ENCODE measurements around the gene THRA.
"Not testable (repeated sequence)": the region's sequence is repeated elsewhere in the genome, so short reads cannot be mapped to it uniquely, and the experiment has no call there.

Gene THRA

GRCh38 chr17:40134184-40134583 is 71.4 kb downstream of the THRA start:
- no peak for TF ChIP-seq CTCF (IDR thresholded peaks at IDR 0.05; ENCODE audit: insufficient read depth, low read depth, low read length, missing control alignments)
- no peak for DNase-seq (ENCODE audit: low read depth)
- no peak overlapping the region for H3K4me3 ChIP-seq (ENCODE audit: low read length)

GRCh38 chr17:40135817-40136216 is 73.1 kb downstream of the THRA start:
- H3K4me3 ChIP-seq (ENCODE audit: low read length), result no peak overlapping the region
- no peak for TF ChIP-seq CTCF (IDR thresholded peaks at IDR 0.05; ENCODE audit: insufficient read depth, low read depth, low read length, missing control alignments)
- no peak for DNase-seq (ENCODE audit: low read depth)

- peak overlapping the region; percentile 75 for H3K4me3 ChIP-seq (ENCODE audit: low read length)
- DNase-seq (ENCODE audit: low read depth), result no peak
- no peak for TF ChIP-seq CTCF (IDR thresholded peaks at IDR 0.05; ENCODE audit: insufficient read depth, low read depth, low read length, missing control alignments)
These were observed 76.8 kb downstream of the THRA start for GRCh38 chr17:40139566-40140058.

- H3K4me3 ChIP-seq (ENCODE audit: low read length), result not testable (repeated sequence)
These were observed 80.4 kb downstream of the THRA start for GRCh38 chr17:40143166-40143565.

More at GRCh38 chr17:40143166-40143565, 80.4 kb downstream of the THRA start:
- DNase-seq (ENCODE audit: low read depth), result not testable (repeated sequence)
